Cardiac muscle cell (in vitro differentiated cells and primary cell): ENCODE measurements around the gene TCF12. TPM values are rescaled to one million over a fixed set of nuclear protein-coding genes. Genes with fewer than 3 reads are reported as not detected.

ENCODE experiments used
- DNase-seq, 2 donors: peaks; one replicate each; pipeline versions ENCODE4 v3.0.0 to v3.0.0-alpha.2; 2010 to 2017; ENCODE audit warnings: low read depth in 1 of 2, low spot score in 1 of 2
- H3K27ac ChIP-seq: fragments of 200-600 bp; sonication (generic); 2 replicates; pipeline ENCODE4 v1.5.1; 2016
- H3K27me3 ChIP-seq: fragments of 200-600 bp; sonication (generic); 2 replicates; pipeline ENCODE4 v1.6.0; 2016; ENCODE audit warnings: control low read depth
- H3K36me3 ChIP-seq: fragments of 200-600 bp; sonication (generic); 2 replicates; pipeline ENCODE4 v1.5.1; 2016; ENCODE audit warnings: control low read depth
- H3K4me1 ChIP-seq: fragments of 200-600 bp; sonication (generic); 2 replicates; pipeline ENCODE4 v1.8.1; 2017; ENCODE audit warnings: low read depth, mild to moderate bottlenecking, mixed run types
- H3K4me3 ChIP-seq: fragments of 200-600 bp; sonication (generic); 2 replicates; pipeline ENCODE4 v1.5.1; 2016; ENCODE audit warnings: mild to moderate bottlenecking
- H3K9me3 ChIP-seq: fragments of 200-600 bp; sonication (generic); 2 replicates; pipeline ENCODE4 v1.5.1; 2017; ENCODE audit warnings: low read depth, mild to moderate bottlenecking, control low read depth
- CTCF ChIP-seq: IDR thresholded peaks from 2 replicates; pipeline ENCODE4 v1.5.1; 2012; ENCODE audit warnings: low read depth, mild to moderate bottlenecking, low read length
- polyA plus RNA-seq: library from polyadenylated mRNA; unstranded; fragments of >200 nt; fragmentation: Nextera tagmentation; extraction: Ambion mirVana; gene quantifications from 2 replicates; pipeline ENCODE4 v1.2.1, GENCODE V29; 2016
- total RNA-seq: library from RNA; depleted of rRNA; stranded (reverse); fragments of >200 nt; gene quantifications from 2 replicates; pipeline ENCODE4 v1.2.3, GENCODE V29; 2016

The TCF12 gene
- total and polyA plus RNA-seq, 2 experiments from 2014 or later = 42.6 to 137 TPM

GRCh38 chr15:56971571-56971970, 53.1 kb downstream of the TCF12 start:
- Histone ChIP-seq H3K4me3 (no peak overlapping the region), H3K9me3 (no peaks in the 10 kb centered on the region), H3K36me3 (no peaks in the 10 kb centered on the region), H3K27ac (peak overlapping the region; percentile 12), H3K4me1 (peaks cover 32% of the 10 kb centered on the region), H3K27me3 (no peaks in the 10 kb centered on the region)
- peak in 1 of 2 donors; percentile 33 for DNase-seq
- TF ChIP-seq CTCF = no peak

- H3K4me3 ChIP-seq = no peak overlapping the region
- H3K9me3 ChIP-seq = no peaks in the 10 kb centered on the region
- no peak overlapping the region for H3K27ac ChIP-seq
- peaks cover 32% of the 10 kb centered on the region for H3K4me1 ChIP-seq
- DNase-seq = no peak
- no peaks in the 10 kb centered on the region for H3K36me3 ChIP-seq
- no peak for TF ChIP-seq CTCF
- no peaks in the 10 kb centered on the region for H3K27me3 ChIP-seq
Measured at GRCh38 chr15:56972016-56972415, 53.6 kb downstream of the TCF12 start.

GRCh38 chr15:56972426-56972825, 54.0 kb downstream of the TCF12 start:
- no peaks in the 10 kb centered on the region for H3K27me3 ChIP-seq
- H3K4me1 ChIP-seq = peaks cover 32% of the 10 kb centered on the region
- DNase-seq = no peak
- H3K36me3 ChIP-seq = no peaks in the 10 kb centered on the region
- no peaks in the 10 kb centered on the region for H3K9me3 ChIP-seq
- TF ChIP-seq CTCF = no peak
- no peak overlapping the region for H3K27ac ChIP-seq
- no peak overlapping the region for H3K4me3 ChIP-seq

- Histone ChIP-seq H3K27me3 (no peaks in the 10 kb centered on the region), H3K9me3 (no peaks in the 10 kb centered on the region), H3K4me3 (no peak overlapping the region), H3K4me1 (peaks cover 32% of the 10 kb centered on the region), H3K36me3 (no peaks in the 10 kb centered on the region), H3K27ac (peak overlapping the region; percentile 24)
- no peak for DNase-seq
- TF ChIP-seq CTCF = no peak
Measured at GRCh38 chr15:56973463-56973862, 55.0 kb downstream of the TCF12 start.

- Histone ChIP-seq H3K36me3 (no peaks in the 10 kb centered on the region), H3K27me3 (no peaks in the 10 kb centered on the region), H3K4me1 (peaks cover 29% of the 10 kb centered on the region), H3K27ac (peak overlapping the region; percentile 12), H3K4me3 (no peak overlapping the region), H3K9me3 (no peaks in the 10 kb centered on the region)
- no peak for TF ChIP-seq CTCF
- no peak for DNase-seq
Measured at GRCh38 chr15:56977232-56977631, 58.8 kb downstream of the TCF12 start.
